GM21737 (cell line): Measurements from ENCODE around the gene GRIN2C.

Experiments used
- ATAC-seq: cut with Tn5 transposase; IDR thresholded peaks from one replicate; pipeline ENCODE4 v1.9.1; 2021; ENCODE audit warnings: mild to moderate bottlenecking, moderate library complexity; ENCODE audit not compliant: unreplicated experiment

GRIN2C gene

DNA sequence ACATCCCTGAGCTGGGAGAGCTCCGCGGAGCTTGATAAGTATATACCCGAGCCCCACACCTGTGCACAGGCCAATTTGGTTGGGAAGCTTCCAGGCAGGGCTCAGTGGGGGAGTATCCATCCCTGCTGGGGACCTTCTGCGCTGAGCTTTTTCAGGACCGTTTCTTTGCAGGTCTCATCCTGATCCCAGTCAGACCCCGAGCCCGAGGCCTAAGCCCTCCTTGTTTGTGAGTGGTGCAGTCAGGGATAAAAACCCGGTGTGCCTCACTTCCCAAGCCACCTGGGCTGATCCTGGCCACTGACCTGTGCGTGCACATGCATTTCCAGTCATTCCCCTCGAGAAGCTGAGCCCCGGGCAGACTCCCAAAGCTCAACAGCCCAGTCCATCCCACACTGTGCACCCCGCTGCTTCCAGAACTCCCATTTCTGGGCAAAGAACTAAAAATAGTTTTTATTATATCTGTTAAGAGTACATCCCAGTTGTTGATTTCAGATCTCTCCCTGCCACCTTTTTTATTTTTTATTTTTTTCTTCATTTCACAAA, 56.2 kb downstream of the GRIN2C start:
- ATAC-seq: no peak

GRCh38 chr17:74801896-74802295, 57.8 kb downstream of the GRIN2C start:
- no peak for ATAC-seq

GRCh38 chr17:74800531-74800930, 59.2 kb downstream of the GRIN2C start:
- no peak for ATAC-seq

- no peak for ATAC-seq
Observed at GRCh38 chr17:74799097-74799496, 60.6 kb downstream of the GRIN2C start.

GRCh38 chr17:74798239-74798707, 61.4 kb downstream of the GRIN2C start:
- no peak for ATAC-seq

DNA sequence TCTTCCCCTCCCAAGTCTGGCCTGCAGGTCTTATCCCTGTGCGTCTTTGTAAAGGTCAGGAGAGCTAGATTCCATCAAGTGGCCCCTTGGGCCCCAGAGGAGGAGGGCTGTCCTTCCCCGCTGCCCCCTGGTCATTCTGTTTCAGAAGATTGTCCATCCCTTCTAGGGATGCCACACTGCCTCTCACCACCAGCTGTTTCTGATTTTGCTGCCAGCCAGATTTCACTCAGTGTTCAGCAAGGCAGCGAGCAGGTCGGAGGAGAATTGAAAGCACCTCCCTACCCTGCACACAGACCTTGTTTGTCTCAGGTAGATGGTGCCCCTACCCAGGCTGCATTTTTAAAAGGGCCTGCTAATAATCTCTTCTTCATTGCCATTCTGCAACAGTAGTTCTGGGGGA, 61.9 kb downstream of the GRIN2C start:
- ATAC-seq: no peak

GRCh38 chr17:74796866-74797265, 62.8 kb downstream of the GRIN2C start:
- no peak for ATAC-seq

- ATAC-seq: no peak
Observed at GRCh38 chr17:74796211-74796610, 63.5 kb downstream of the GRIN2C start.

DNA sequence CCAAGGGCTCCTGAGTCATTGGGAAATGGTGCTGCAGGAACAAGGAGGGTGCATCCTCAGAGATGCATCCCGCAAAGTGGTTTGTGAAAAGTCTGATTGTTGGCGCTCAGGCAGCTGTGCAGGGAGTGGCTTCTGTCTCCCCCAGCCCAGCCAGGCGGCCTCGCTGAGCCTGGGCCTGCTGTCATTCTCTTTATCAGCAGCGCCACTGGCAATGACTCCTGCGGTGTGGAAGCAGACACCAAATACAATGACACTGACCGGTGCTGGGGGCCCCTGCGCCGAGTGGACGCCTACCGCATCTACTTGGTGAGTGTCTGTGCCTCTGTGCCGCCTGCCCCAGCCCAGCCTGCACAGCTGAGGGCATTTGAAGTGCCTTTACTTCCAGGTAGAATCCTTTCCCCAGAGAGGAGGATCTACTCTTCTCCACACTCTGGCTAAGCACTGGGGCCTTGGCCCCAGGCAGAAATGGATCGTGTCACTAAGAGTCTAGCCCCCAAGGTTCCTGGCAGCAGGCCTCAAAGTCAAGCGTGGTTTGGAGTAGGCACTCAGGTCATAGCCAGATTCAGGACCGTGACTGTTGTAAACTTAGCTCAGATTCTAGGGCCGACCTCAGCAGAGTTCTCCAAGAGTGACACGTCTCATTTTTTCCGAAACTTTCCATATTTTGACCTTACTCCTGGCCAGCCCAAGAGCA, 64.2 kb downstream of the GRIN2C start:
- ATAC-seq: no peak

GRCh38 chr17:74792586-74793105, 67.0 kb downstream of the GRIN2C start:
- ATAC-seq: no peak
